GM10266 (cell line): ENCODE data around the gene TAB3.
"Not testable (repeated sequence)": the region's sequence is repeated elsewhere in the genome, so short reads cannot be mapped to it uniquely, and the experiment has no call there.

ENCODE experiments used
- DNase-seq: peaks from one replicate; pipeline ENCODE4 v3.0.0; 2012; ENCODE audit errors: extremely low spot score
- TF ChIP-seq, protein P1 (sequence below): IDR thresholded peaks from 2 replicates; pipeline ENCODE4 v1.5.1; 2012; ENCODE audit warnings: mild to moderate bottlenecking, low read depth; ENCODE audit not compliant: control insufficient read depth, insufficient read depth; ENCODE audit errors: missing control alignments

Gene TAB3

DNA sequence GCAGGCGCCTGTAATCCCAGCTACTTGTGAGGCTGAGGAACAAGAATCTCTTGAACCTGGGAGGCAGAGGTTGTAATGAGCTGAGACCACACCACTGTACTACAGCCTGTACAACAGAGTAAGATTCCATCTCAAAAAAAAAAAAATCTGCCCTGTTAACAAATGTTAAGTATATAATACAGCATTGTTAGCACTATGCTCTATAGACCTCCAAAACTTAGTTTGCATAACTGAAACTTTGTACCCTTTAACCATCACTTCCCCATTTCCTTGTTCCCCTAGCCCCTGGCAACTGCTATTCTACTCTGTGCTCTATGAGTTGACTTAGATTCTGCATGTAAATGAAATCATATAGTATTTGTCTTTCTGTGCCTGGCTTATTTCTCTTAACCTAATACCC, 76.7 kb downstream of the TAB3 start:
- DNase-seq, result no peak
- TF ChIP-seq, protein P1, sequence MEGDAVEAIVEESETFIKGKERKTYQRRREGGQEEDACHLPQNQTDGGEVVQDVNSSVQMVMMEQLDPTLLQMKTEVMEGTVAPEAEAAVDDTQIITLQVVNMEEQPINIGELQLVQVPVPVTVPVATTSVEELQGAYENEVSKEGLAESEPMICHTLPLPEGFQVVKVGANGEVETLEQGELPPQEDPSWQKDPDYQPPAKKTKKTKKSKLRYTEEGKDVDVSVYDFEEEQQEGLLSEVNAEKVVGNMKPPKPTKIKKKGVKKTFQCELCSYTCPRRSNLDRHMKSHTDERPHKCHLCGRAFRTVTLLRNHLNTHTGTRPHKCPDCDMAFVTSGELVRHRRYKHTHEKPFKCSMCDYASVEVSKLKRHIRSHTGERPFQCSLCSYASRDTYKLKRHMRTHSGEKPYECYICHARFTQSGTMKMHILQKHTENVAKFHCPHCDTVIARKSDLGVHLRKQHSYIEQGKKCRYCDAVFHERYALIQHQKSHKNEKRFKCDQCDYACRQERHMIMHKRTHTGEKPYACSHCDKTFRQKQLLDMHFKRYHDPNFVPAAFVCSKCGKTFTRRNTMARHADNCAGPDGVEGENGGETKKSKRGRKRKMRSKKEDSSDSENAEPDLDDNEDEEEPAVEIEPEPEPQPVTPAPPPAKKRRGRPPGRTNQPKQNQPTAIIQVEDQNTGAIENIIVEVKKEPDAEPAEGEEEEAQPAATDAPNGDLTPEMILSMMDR, result no peak

DNA sequence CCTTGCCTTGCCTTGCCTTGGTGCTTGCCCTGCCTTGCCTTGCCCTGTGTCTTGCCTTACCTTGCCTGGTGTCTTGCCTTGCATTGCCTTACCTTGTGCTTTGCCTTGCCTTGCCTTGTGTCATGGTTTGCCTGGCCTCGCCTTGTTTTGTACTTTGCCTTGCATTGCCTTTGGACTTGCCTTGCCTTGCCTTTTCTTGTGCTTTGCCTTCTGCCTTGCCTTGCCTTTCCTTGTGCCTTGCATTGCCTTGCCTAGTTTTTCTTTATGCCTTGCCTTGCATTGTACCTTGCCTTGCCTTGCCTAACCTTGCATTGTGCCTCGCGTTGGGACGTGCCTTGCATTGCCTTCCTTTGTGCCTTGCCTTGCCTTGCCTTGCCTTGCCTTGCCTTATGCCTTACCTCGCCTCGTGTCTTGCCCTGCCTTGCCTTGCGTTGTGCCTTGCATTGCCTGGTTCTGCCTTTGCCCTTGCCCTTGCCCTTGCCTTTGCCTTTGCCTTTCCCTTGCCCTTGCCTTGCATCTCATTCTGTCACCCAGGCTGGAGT, 82.8 kb downstream of the TAB3 start:
- DNase-seq, result no peak
- TF ChIP-seq, protein P1, result no peak

DNA sequence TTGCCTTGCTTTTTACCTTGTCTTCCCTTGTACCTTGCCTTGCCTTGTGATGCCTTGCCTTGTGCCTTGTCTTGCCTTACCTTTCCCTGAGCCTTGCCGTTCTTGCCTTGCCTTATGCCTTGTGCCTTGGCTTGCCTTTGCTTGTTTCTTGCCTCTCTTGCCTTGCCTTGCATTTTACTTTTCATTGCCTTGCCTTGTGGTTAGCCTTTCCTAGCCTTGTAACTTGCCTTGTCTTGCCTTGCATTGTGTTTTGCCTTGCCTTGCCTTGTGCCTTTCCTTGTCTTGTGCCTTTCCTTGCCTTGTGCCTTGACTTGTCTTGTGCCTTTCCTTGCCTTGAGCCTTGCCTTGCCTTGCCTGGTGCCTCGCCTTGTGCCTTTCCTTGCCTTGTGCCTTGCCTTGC, 84.6 kb downstream of the TAB3 start:
- TF ChIP-seq, protein P1, result no peak

DNA sequence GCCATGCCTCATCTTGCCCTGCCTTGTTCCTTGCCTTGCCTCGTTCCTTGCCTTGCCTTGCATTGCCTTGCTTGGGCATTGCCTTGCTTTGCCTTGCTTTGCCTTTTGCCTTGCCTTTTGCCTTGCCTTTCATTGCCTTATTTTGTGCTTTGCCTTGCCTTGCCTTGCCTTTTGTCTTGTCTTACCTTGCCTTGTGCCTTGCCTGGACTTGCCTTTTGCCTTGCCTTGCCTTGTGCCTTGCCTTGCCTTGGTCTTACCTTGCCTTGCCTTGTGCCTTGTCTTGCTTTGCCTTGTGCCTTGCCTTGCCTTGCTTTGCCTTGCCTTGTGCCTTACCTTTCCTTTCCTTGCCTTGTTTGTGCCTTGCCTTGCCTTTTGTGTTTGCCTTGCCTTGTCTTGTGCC, 88.2 kb downstream of the TAB3 start:
- DNase-seq, result no peak
- TF ChIP-seq, protein P1, result no peak

More for the DNA sequence above, 84.6 kb downstream of the TAB3 start:
- no peak for DNase-seq

DNA sequence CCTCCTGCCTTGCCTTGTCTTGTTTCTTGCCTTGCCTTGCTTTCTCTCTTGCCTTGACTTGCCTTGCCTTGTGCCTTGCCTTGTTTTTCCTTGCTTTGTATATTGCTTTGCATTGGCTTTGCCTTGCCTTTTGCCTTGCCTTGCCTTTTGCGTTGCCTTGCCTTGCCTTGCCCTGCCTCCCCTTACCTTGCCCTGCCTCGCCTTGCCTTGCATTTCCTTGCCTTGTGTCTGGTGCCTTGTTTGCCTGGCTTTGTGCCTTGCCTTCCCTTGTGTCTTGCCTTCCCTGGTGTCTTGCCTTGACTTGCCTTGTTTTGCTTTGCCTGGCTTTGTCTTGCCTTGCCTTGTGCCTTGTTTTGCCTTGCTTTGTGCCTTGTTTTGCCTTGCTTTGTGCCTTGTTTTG, 89.7 kb downstream of the TAB3 start:
- TF ChIP-seq, protein P1, result no peak
- no peak for DNase-seq

DNA sequence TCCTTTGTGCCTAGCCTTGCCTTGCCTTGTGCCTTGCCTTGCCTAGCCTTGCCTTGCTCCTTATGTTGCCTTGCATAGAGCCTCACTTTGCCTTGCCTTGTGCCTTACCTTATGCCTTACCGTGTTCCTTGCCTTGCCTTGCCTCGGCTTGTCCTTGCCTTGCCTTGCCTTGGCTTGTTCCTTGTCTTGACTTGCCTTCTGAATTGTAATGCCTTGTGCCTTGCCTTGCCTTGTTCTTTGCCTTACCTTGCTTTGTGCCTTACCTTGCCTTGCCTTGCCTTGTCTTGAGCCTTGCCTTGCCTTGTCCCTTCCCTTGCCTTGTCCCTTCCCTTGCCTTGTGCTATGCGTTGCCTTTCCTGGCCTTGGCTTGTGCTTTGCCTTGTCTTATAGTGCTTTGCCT, 90.2 kb downstream of the TAB3 start:
- TF ChIP-seq, protein P1, result no peak
- no peak for DNase-seq

DNA sequence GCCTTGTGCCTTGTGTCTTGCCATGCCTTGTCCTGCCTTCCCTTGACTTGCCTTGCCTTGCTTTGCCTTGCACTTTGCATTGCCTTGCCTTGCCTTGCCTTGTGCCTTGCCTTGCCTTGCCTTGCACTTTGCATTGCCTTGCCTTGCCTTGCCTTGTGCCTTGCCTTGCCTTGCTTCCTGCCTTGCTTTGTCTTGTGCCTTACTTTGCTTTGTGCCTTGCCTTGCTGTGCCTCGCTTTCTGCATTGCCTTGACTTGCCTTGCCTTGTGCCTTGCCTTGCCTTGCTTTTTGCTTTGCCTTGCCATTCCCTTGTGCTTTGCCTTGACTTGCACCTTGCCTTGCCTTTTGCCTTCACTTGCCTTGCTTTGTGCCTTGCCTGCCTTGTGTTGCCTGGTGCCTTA, 91.8 kb downstream of the TAB3 start:
- not testable (repeated sequence) for DNase-seq

DNA sequence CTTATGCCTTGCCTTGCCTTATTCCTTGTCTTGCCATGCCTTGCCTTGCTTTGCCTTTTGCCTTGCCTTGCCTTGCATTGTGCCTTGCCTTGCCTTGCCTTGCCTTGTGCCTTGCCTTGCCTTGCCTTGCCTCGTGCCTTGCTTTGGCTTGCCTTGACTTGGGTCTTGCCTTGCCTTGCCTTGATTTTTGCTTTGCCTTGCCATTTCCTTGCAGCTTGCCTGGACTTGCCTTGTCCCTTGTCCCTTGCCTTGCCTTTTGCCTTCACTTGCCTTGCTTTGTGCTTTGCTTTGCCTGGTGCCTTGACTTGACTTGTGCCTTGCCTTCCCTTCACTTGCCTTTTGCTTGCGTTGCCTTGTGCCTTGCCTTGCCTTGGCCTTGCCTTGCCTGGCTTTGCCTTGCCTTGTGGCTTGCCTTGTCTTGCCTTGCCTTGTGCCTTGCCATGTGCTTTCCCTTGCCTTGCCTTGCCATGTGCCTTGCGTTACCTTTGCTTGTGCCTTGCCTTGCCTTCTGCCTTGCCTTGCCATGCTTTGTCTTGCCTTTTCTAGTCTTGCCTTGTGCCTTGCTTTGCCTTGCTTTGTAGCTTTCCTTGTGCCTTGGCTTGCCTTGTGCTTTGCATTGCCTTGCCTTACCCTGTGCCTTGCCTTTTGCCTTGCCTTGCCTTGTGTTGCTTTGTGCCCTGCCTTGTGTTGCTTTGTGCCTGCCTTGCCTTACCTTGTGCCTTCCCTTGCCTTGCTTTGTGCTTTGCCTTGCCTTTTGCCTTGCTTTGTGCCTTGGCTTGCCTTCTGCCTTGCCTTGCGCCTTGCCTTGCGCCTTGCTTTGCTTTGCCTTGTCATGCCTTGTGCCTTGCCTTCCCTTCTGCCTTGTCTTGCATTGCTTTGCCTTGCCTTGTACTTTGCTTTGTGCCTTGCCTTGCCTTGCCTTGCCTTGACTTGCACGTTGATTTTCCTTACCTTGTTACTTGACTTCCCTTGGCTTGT, 92.8 kb downstream of the TAB3 start:
- DNase-seq, result no peak
- TF ChIP-seq, protein P1, result no peak
